ENCODE results near the gene CNPY2.

DNA sequence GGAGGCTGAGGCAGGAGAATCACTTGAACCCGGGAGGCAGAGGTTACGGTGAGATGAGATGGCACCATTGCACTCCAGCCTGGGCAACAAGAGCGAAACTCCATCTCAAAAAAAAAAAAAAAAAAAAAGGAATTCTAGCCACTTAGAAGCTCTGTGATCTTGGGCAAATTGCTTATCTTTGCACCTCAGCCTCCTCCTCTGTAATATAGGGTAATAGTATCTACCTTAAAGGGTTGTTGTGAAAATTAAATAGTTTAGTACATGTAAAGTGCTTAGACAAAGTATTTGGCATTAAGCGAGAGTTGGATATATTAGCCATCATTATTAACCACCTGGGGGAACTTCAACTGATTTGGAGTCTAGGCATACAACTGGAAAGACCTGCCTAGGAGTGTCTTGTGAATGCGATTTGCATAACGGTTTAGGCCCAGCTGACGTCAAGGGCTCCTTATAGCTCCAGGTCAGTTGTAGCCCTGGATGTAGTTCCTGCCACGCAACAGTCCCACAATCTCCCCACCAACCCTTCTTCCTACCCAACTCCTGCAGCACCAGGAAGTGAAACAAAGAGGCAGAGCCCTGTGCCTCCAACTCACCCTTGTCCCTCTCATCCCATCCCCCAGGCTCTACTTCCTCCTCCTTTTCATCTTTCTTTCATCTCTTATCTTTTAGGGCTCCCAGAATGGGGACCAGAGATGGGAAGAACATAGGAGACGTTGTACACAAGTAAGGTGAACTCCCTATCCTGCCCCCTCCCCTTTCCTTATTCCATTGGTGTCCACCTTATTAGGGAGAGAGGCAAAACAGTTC is 20.8 kb upstream of the CNPY2 start:
- no peak for TF ChIP-seq SP1 (IDR thresholded peaks at IDR 0.05)
- no peak for TF ChIP-seq L3MBTL2 (conservative IDR thresholded peaks at IDR 0.05)
- TF ChIP-seq FOXM1 (IDR thresholded peaks at IDR 0.05; ENCODE audit: borderline replicate concordance): no peak
- TF ChIP-seq CTBP1 (IDR thresholded peaks at IDR 0.05; ENCODE audit: borderline replicate concordance): no peak
- TF ChIP-seq ELF4 (IDR thresholded peaks at IDR 0.05): no peak
- no peak for TF ChIP-seq LEF1 (IDR thresholded peaks at IDR 0.05; ENCODE audit: borderline replicate concordance)
- TF ChIP-seq, protein P1, sequence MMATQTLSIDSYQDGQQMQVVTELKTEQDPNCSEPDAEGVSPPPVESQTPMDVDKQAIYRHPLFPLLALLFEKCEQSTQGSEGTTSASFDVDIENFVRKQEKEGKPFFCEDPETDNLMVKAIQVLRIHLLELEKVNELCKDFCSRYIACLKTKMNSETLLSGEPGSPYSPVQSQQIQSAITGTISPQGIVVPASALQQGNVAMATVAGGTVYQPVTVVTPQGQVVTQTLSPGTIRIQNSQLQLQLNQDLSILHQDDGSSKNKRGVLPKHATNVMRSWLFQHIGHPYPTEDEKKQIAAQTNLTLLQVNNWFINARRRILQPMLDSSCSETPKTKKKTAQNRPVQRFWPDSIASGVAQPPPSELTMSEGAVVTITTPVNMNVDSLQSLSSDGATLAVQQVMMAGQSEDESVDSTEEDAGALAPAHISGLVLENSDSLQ (IDR thresholded peaks at IDR 0.05): no peak
- no peak for TF ChIP-seq BHLHE40 (IDR thresholded peaks at IDR 0.05; ENCODE audit: borderline replicate concordance)
- no peak for TF ChIP-seq NFRKB (IDR thresholded peaks at IDR 0.05)
- no peak for TF ChIP-seq ZNF384 (IDR thresholded peaks at IDR 0.05)
- TF ChIP-seq HDGF (IDR thresholded peaks at IDR 0.05; ENCODE audit: borderline replicate concordance): no peak

All from HEK293T (cell line).